T-helper 1 cell treated with Interleukin-12 subunit alpha and Interleukin-12 subunit beta and Interleukin-4 antibody, amounts not matched to agents 30 μg/mL and 1 μg/mL, for 36 hours (primary cell): ENCODE measurements around the gene ASB12.

Experiments
- H3K27ac Mint-ChIP-seq: one replicate; pipeline ENCODE4 v1.8.0; 2021; ENCODE audit warnings: mild to moderate bottlenecking, mixed read lengths
- H3K27me3 Mint-ChIP-seq: one replicate; pipeline ENCODE4 v1.8.0; 2021; ENCODE audit warnings: low read depth, mixed read lengths
- H3K36me3 Mint-ChIP-seq: one replicate; pipeline ENCODE4 v1.8.0; 2021; ENCODE audit warnings: low read depth, mixed read lengths
- H3K4me1 Mint-ChIP-seq: one replicate; pipeline ENCODE4 v1.8.0; 2021; ENCODE audit warnings: low read depth, mixed read lengths
- H3K4me3 Mint-ChIP-seq: one replicate; pipeline ENCODE4 v1.8.0; 2021; ENCODE audit warnings: mild to moderate bottlenecking, moderate library complexity, mixed read lengths
- H3K9me3 Mint-ChIP-seq: one replicate; pipeline ENCODE4 v1.8.0; 2021; ENCODE audit warnings: mixed read lengths

Gene ASB12

GRCh38 chrX:64195862-64196261 lies 34.5 kb downstream of the ASB12 start:
- Mint-ChIP-seq H3K27ac (no peak overlapping the region), H3K4me3 (no peak overlapping the region), H3K27me3 (no peaks in the 10 kb centered on the region), H3K9me3 (no peaks in the 10 kb centered on the region), H3K36me3 (peaks cover 7% of the 10 kb centered on the region), H3K4me1 (peaks cover 4% of the 10 kb centered on the region)

GRCh38 chrX:64192673-64193072 lies 37.7 kb downstream of the ASB12 start:
- Mint-ChIP-seq H3K4me3 (no peak overlapping the region), H3K9me3 (no peaks in the 10 kb centered on the region), H3K27me3 (no peaks in the 10 kb centered on the region), H3K4me1 (peaks cover 2% of the 10 kb centered on the region), H3K36me3 (peaks cover 7% of the 10 kb centered on the region), H3K27ac (no peak overlapping the region)

- Mint-ChIP-seq H3K27me3 (no peaks in the 10 kb centered on the region), H3K9me3 (no peaks in the 10 kb centered on the region), H3K4me1 (peaks cover 2% of the 10 kb centered on the region), H3K4me3 (no peak overlapping the region), H3K27ac (no peak overlapping the region), H3K36me3 (peaks cover 7% of the 10 kb centered on the region)
Measured at GRCh38 chrX:64192040-64192439, 38.4 kb downstream of the ASB12 start.

- Mint-ChIP-seq H3K36me3 (peaks cover 7% of the 10 kb centered on the region), H3K27me3 (no peaks in the 10 kb centered on the region), H3K9me3 (no peaks in the 10 kb centered on the region), H3K4me3 (no peak overlapping the region), H3K27ac (no peak overlapping the region), H3K4me1 (peaks cover 2% of the 10 kb centered on the region)
Measured at GRCh38 chrX:64191281-64192010, 39.0 kb downstream of the ASB12 start.

- Mint-ChIP-seq H3K9me3 (no peaks in the 10 kb centered on the region), H3K27ac (no peak overlapping the region), H3K4me3 (no peak overlapping the region), H3K36me3 (peaks cover 7% of the 10 kb centered on the region), H3K27me3 (no peaks in the 10 kb centered on the region), H3K4me1 (peaks cover 2% of the 10 kb centered on the region)
Measured at GRCh38 chrX:64190136-64190740, 40.2 kb downstream of the ASB12 start.

- Mint-ChIP-seq H3K27ac (no peak overlapping the region), H3K27me3 (no peaks in the 10 kb centered on the region), H3K9me3 (no peaks in the 10 kb centered on the region), H3K36me3 (peaks cover 7% of the 10 kb centered on the region), H3K4me3 (no peak overlapping the region), H3K4me1 (peaks cover 2% of the 10 kb centered on the region)
Measured at GRCh38 chrX:64188901-64189300, 41.5 kb downstream of the ASB12 start.

GRCh38 chrX:64187762-64188150 lies 42.7 kb downstream of the ASB12 start:
- H3K27me3 Mint-ChIP-seq, result no peaks in the 10 kb centered on the region
- no peaks in the 10 kb centered on the region for H3K9me3 Mint-ChIP-seq
- H3K27ac Mint-ChIP-seq, result no peak overlapping the region
- H3K36me3 Mint-ChIP-seq, result peaks cover 4% of the 10 kb centered on the region
- no peaks in the 10 kb centered on the region for H3K4me1 Mint-ChIP-seq
- H3K4me3 Mint-ChIP-seq, result no peak overlapping the region

GRCh38 chrX:64186974-64187761 lies 43.2 kb downstream of the ASB12 start:
- H3K27ac Mint-ChIP-seq, result no peak overlapping the region
- no peak overlapping the region for H3K4me3 Mint-ChIP-seq
- H3K4me1 Mint-ChIP-seq, result no peaks in the 10 kb centered on the region
- H3K27me3 Mint-ChIP-seq, result no peaks in the 10 kb centered on the region
- H3K36me3 Mint-ChIP-seq, result peaks cover 2% of the 10 kb centered on the region
- H3K9me3 Mint-ChIP-seq, result no peaks in the 10 kb centered on the region

GRCh38 chrX:64184396-64184795 lies 46.0 kb downstream of the ASB12 start:
- Mint-ChIP-seq H3K4me1 (no peaks in the 10 kb centered on the region), H3K4me3 (no peak overlapping the region), H3K27me3 (no peaks in the 10 kb centered on the region), H3K36me3 (no peaks in the 10 kb centered on the region), H3K9me3 (no peaks in the 10 kb centered on the region), H3K27ac (no peak overlapping the region)

- H3K36me3 Mint-ChIP-seq, result no peaks in the 10 kb centered on the region
- H3K4me3 Mint-ChIP-seq, result no peak overlapping the region
- H3K27me3 Mint-ChIP-seq, result no peaks in the 10 kb centered on the region
- no peaks in the 10 kb centered on the region for H3K4me1 Mint-ChIP-seq
- H3K9me3 Mint-ChIP-seq, result no peaks in the 10 kb centered on the region
- H3K27ac Mint-ChIP-seq, result no peak overlapping the region
Measured at GRCh38 chrX:64182208-64182607, 48.2 kb downstream of the ASB12 start.

- no peaks in the 10 kb centered on the region for H3K4me1 Mint-ChIP-seq
- H3K9me3 Mint-ChIP-seq, result no peaks in the 10 kb centered on the region
- H3K4me3 Mint-ChIP-seq, result no peak overlapping the region
- no peaks in the 10 kb centered on the region for H3K36me3 Mint-ChIP-seq
- H3K27me3 Mint-ChIP-seq, result no peaks in the 10 kb centered on the region
- H3K27ac Mint-ChIP-seq, result no peak overlapping the region
Measured at GRCh38 chrX:64176876-64177275, 53.5 kb downstream of the ASB12 start.
